GM12878 (cell line): ENCODE data around the gene FILIP1L. TPM values are rescaled to one million over a fixed set of nuclear protein-coding genes. Genes with fewer than 3 reads are reported as not detected.
A peak's percentile ranks its signal among the peaks of the same experiment; 100 is the strongest.

Source experiments
- ATAC-seq: fragments of 200-7000 bp; cut with Tn5 transposase; 3 replicates; pipeline ENCODE4 v1.9.1; 2020; ENCODE audit warnings: mild to moderate bottlenecking, moderate library complexity
- BruUV-seq: library from RNA; stranded (reverse); fragments of 400-500 nt; replicated peaks from 2 replicates; lab custom pipeline; 2021; lab: Mats Ljungman, UMichigan
- CTCF ChIA-PET: fragments of 300-600 bp; sonication (Branson Sonifier 250); formaldehyde crosslinking; extraction: SDS; loops from one replicate; lab custom pipeline; 2021; ENCODE audit warnings: inconsistent platforms; lab: Yijun Ruan, JAX
- POLR2A ChIA-PET: fragments of 350-600 bp; formaldehyde crosslinking; extraction: SDS; loops from one replicate; lab custom pipeline; 2021; ENCODE audit warnings: inconsistent platforms; lab: Charles Lee
- RAD21 ChIA-PET: fragments of 300-600 bp; sonication (Branson Sonifier 250); formaldehyde crosslinking; loops from one replicate; lab custom pipeline; 2023; ENCODE audit warnings: antibody characterized with exemption; ENCODE audit not compliant: unreplicated experiment; lab: Charles Lee
- SMC1A ChIA-PET: fragments of 300-600 bp; sonication (Branson Sonifier 250); formaldehyde crosslinking; loops from one replicate; lab custom pipeline; 2023; ENCODE audit not compliant: unreplicated experiment, uncharacterized antibody; lab: Charles Lee
- DNase-seq: peaks from one replicate; pipeline ENCODE4 v3.0.0-alpha.2; 2011; ENCODE audit warnings: low read depth, low spot score
- FAIRE-seq: peaks from 3 replicates; lab custom pipeline; 2011; peaks lifted over from hg19 to GRCh38; lab: Jason Lieb, UNC
- H2AFZ ChIP-seq: 2 replicates; pipeline ENCODE4 v1.6.0; 2011; ENCODE audit warnings: low read depth, low read length, control low read depth; ENCODE audit not compliant: control insufficient read depth
- H3K27ac ChIP-seq: 2 replicates; pipeline ENCODE4 v1.5.1; 2011; ENCODE audit warnings: control low read depth; ENCODE audit not compliant: control insufficient read depth, insufficient read depth
- H3K27me3 ChIP-seq, 2 experiments: replicated peaks in 1 of 2; 2 replicates each; pipeline versions ENCODE4 v1.6.0 to v1.6.1; 2011; ENCODE audit warnings: low read length in 1 of 2; ENCODE audit not compliant: control insufficient read depth in 2 of 2, insufficient read depth in 2 of 2
- H3K36me3 ChIP-seq, 2 experiments: 2 replicates each; pipeline ENCODE4 v1.5.1; 2011; ENCODE audit warnings: low read length in 1 of 2; ENCODE audit not compliant: control insufficient read depth in 2 of 2, insufficient read depth in 2 of 2
- H3K4me1 ChIP-seq: 2 replicates; pipeline ENCODE4 v1.6.1; 2011; ENCODE audit warnings: mild to moderate bottlenecking, low read length, moderate library complexity, mixed read lengths; ENCODE audit not compliant: control insufficient read depth, insufficient read depth
- H3K4me2 ChIP-seq: 2 replicates; pipeline ENCODE4 v1.6.0; 2011; ENCODE audit warnings: control low read depth; ENCODE audit not compliant: control insufficient read depth, insufficient read depth
- H3K4me3 ChIP-seq: fragments of 200-600 bp; sonication (generic); 2 replicates; pipeline ENCODE4 v1.5.1; 2016
- H3K79me2 ChIP-seq: 2 replicates; pipeline ENCODE4 v1.6.0; 2011; ENCODE audit warnings: low read length; ENCODE audit not compliant: control insufficient read depth, insufficient read depth
- H3K9ac ChIP-seq: 2 replicates; pipeline ENCODE4 v1.8.0; 2011; ENCODE audit warnings: low read length, control low read depth, mixed read lengths; ENCODE audit not compliant: control insufficient read depth, insufficient read depth
- H3K9me3 ChIP-seq: replicated peaks from 3 replicates; pipeline ENCODE4 v1.5.1; 2011; ENCODE audit warnings: mild to moderate bottlenecking, low read length; ENCODE audit not compliant: control insufficient read depth, insufficient read depth
- H4K20me1 ChIP-seq: 2 replicates; pipeline ENCODE4 v1.6.0; 2011; ENCODE audit not compliant: control insufficient read depth, insufficient read depth
- IRF5 ChIP-seq: fragments of 450-650 bp; IDR thresholded peaks from 2 replicates; pipeline ENCODE4 v1.6.1; 2017; ENCODE audit warnings: borderline replicate concordance
- WGBS: methylation state at CpG from one replicate; pipeline ENCODE4 v1.1.6; 2016; ENCODE audit warnings: low lambda C conversion rate; ENCODE audit not compliant: insufficient replicate concordance, insufficient coverage; ENCODE audit errors: missing lambda C conversion rate; 5-methylcytosine and 5-hydroxymethylcytosine counted together
- in situ Hi-C: fragments of 300-500 bp; cut with MboI; formaldehyde crosslinking; loops from 9 replicates; pipeline ENCODE4 v1.14.3; 2018; ENCODE audit warnings: mixed read lengths
- intact Hi-C: fragments of 100-400 bp; cut with micrococcal nuclease; formaldehyde crosslinking; loops from one replicate; pipeline ENCODE4 v1.14.2; 2022; ENCODE audit not compliant: unreplicated experiment
- polyA plus RNA-seq, 11 experiments: library from polyadenylated mRNA; depleted of rRNA in 4 of 11; unstranded in 6 of 11; stranded (reverse) in 5 of 11; fragments of >200 nt; fragmentation: Nextera tagmentation in 4 of 11; fragmentation: Illumina TruSeq in 1 of 11; extraction: Ambion mirVana in 4 of 11; extraction: Trizol in 1 of 11; gene quantifications; 1 replicate in 1 of 11; 2 replicates in 10 of 11; pipeline versions ENCODE4 v1.2.1 to v1.2.3, GENCODE V29; 2011 to 2016; ENCODE audit warnings: inconsistent platforms in 2 of 11, missing spikeins in 2 of 11, low read depth in 1 of 11
- total RNA-seq, 4 experiments: library from RNA; depleted of rRNA in 3 of 4; stranded (reverse); fragments of >200 nt in 3 of 4; fragmentation: Illumina TruSeq in 1 of 4; extraction: Trizol in 1 of 4; gene quantifications; 2 replicates each; pipeline versions ENCODE4 v1.2.1 to v1.2.3, GENCODE V29; 2013 to 2021
- TF ChIP-seq, protein P1 (sequence below): IDR thresholded peaks from 2 replicates; pipeline ENCODE4 v1.6.1; 2011; ENCODE audit warnings: borderline replicate concordance, low read depth, mild to moderate bottlenecking, moderate library complexity, low read length; ENCODE audit not compliant: insufficient read depth, poor library complexity, severe bottlenecking

The FILIP1L gene
- total and polyA plus RNA-seq, 10 of the 15 experiments (the other 5 are each of a cell fraction or from before 2014, with no cell fraction given), result 0.24 to 6.1 (median 3.5) TPM

DNA sequence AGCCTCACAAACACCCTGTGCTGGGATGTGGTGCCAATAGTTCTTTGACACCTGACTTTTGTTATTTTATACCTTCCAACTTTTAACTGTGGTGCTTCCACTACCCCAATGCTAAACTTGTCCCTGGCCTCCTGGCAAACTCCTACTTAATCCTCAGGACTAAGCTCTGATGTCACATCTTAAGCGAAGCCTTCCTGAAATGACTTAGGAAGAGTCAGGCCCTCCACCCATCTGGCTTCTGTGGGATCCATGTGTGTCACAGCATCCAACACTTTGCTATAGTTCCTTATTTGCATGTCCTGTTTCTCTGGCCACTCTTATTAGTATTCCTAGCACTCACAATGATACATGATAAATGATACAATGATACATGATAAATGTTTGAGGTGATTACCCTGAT lies 133.2 kb downstream of the FILIP1L start:
- no peak for FAIRE-seq
- ATAC-seq, result no peak
- WGBS, result 86% methylated on average over 1 of the region's 1 CpG

More for the DNA sequence above, 133.2 kb downstream of the FILIP1L start:
- H3K27ac ChIP-seq, result no peak overlapping the region
- no peak overlapping the region for H3K9ac ChIP-seq
- no peaks in the 10 kb centered on the region for H3K9me3 ChIP-seq
- DNase-seq, result no peak
- H3K36me3 ChIP-seq, result no peaks in the 10 kb centered on the region
- intact Hi-C loops (no loop called here), in situ Hi-C loops (no loop called here)
- ChIA-PET POLR2A (no interaction called here), RAD21 (no interaction called here), SMC1A (no interaction called here), CTCF (no interaction called here)
- no peak overlapping the region for H3K4me2 ChIP-seq
- TF ChIP-seq, protein P1, sequence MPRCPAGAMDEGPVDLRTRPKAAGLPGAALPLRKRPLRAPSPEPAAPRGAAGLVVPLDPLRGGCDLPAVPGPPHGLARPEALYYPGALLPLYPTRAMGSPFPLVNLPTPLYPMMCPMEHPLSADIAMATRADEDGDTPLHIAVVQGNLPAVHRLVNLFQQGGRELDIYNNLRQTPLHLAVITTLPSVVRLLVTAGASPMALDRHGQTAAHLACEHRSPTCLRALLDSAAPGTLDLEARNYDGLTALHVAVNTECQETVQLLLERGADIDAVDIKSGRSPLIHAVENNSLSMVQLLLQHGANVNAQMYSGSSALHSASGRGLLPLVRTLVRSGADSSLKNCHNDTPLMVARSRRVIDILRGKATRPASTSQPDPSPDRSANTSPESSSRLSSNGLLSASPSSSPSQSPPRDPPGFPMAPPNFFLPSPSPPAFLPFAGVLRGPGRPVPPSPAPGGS, result peak; percentile 51
- TF ChIP-seq IRF5, result no peak
- no peaks in the 10 kb centered on the region for H4K20me1 ChIP-seq
- H3K27me3 ChIP-seq, result no peaks in the 10 kb centered on the region
- no peak overlapping the region for H3K4me3 ChIP-seq
- no peaks in the 10 kb centered on the region for H3K79me2 ChIP-seq
- BruUV-seq, result no TSS peak
- no peak overlapping the region for H2AFZ ChIP-seq
- H3K4me1 ChIP-seq, result no peaks in the 10 kb centered on the region
